Endothelial cell of umbilical vein (primary cell): ENCODE measurements around the gene TLE4.

Experiments used
- EZH2 ChIP-seq: IDR thresholded peaks from 2 replicates; pipeline ENCODE4 v1.6.1; 2012; ENCODE audit warnings: borderline replicate concordance, low read depth, mild to moderate bottlenecking, moderate library complexity, low read length, inconsistent platforms; ENCODE audit not compliant: severe bottlenecking
- FOS ChIP-seq: IDR thresholded peaks from 2 replicates; pipeline ENCODE4 v1.6.1; 2011; ENCODE audit warnings: mild to moderate bottlenecking, low read length, moderate library complexity, borderline replicate concordance; ENCODE audit not compliant: insufficient read depth
- GATA2 ChIP-seq: IDR thresholded peaks from 2 replicates; pipeline ENCODE4 v1.7.0; 2011; ENCODE audit warnings: low read depth, mild to moderate bottlenecking, moderate library complexity, mixed read lengths, low read length; ENCODE audit not compliant: insufficient read length, insufficient read depth
- MYC ChIP-seq: IDR thresholded peaks from one replicate; pipeline ENCODE4 v1.6.1; 2011; ENCODE audit warnings: mild to moderate bottlenecking, low read depth, low read length
- POLR2A ChIP-seq: IDR thresholded peaks from 2 replicates; pipeline ENCODE4 v1.6.1; 2012; ENCODE audit warnings: low read depth, mild to moderate bottlenecking, control low read depth, low read length
- POLR2AphosphoS5 ChIP-seq: IDR thresholded peaks from 2 replicates; pipeline ENCODE4 v1.6.1; 2012; ENCODE audit warnings: low read depth, mild to moderate bottlenecking, control low read depth, low read length, moderate library complexity; ENCODE audit not compliant: insufficient read depth
- TF ChIP-seq, protein P1 (sequence below), 2 donors: IDR thresholded peaks; 1 replicate in 1 of 2; 2 replicates in 1 of 2; pipeline ENCODE4 v1.5.1; 2011; ENCODE audit warnings: low read length in 2 of 2, mild to moderate bottlenecking in 2 of 2, moderate library complexity in 2 of 2, control low read depth in 1 of 2, inconsistent platforms in 1 of 2, low read depth in 1 of 2; ENCODE audit not compliant: insufficient read depth in 1 of 2; ENCODE audit errors: extremely low read depth in 1 of 2
- TF ChIP-seq, protein P2 (sequence below): IDR thresholded peaks from 2 replicates; pipeline ENCODE4 v1.6.1; 2011; ENCODE audit not compliant: insufficient read depth, insufficient read length

DNA sequence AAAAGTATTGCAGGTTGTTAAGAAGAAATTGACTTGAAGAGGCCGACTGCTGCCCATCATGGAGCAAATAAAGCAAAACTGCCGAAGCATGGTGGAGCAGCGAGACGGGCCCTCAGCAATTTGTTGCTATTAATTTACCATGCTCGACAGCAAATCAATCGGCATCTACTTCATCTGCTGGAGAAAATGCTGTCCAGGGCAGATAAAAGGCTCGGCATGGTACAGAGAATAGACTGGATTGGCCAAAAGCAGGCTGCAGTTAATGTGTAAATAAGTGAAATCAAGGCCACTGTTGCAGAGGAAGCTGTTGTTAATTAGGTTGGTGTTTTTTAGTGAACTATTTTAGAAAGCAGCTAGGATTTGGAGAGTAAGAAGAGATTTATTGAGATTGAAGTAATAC is 8.3 kb downstream of the TLE4 start:
- TF ChIP-seq, protein P1, sequence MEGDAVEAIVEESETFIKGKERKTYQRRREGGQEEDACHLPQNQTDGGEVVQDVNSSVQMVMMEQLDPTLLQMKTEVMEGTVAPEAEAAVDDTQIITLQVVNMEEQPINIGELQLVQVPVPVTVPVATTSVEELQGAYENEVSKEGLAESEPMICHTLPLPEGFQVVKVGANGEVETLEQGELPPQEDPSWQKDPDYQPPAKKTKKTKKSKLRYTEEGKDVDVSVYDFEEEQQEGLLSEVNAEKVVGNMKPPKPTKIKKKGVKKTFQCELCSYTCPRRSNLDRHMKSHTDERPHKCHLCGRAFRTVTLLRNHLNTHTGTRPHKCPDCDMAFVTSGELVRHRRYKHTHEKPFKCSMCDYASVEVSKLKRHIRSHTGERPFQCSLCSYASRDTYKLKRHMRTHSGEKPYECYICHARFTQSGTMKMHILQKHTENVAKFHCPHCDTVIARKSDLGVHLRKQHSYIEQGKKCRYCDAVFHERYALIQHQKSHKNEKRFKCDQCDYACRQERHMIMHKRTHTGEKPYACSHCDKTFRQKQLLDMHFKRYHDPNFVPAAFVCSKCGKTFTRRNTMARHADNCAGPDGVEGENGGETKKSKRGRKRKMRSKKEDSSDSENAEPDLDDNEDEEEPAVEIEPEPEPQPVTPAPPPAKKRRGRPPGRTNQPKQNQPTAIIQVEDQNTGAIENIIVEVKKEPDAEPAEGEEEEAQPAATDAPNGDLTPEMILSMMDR (IDR thresholded peaks at IDR 0.05; ENCODE audit: extremely low read depth in 1 of 2, insufficient read depth in 1 of 2, low read depth in 1 of 2, low read length in 2 of 2): no peak
- TF ChIP-seq EZH2: no peak
- TF ChIP-seq FOS: no peak
- TF ChIP-seq POLR2AphosphoS5: no peak
- no peak for TF ChIP-seq GATA2
- no peak for TF ChIP-seq POLR2A
- no peak for TF ChIP-seq MYC
- TF ChIP-seq, protein P2, sequence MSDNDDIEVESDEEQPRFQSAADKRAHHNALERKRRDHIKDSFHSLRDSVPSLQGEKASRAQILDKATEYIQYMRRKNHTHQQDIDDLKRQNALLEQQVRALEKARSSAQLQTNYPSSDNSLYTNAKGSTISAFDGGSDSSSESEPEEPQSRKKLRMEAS: no peak
